SK-N-MC (cell line): ENCODE results near the gene RIN3.

Source experiments
- EZH2 ChIP-seq: fragments of 200-600 bp; sonication (generic); IDR thresholded peaks from one replicate; pipeline ENCODE4 v1.6.1; 2017; ENCODE audit warnings: antibody characterized with exemption
- FOXP2 ChIP-seq: optimal IDR thresholded peaks from 2 replicates; pipeline ENCODE3; 2011; ENCODE audit warnings: mild to moderate bottlenecking, moderate library complexity; ENCODE audit not compliant: insufficient read depth; ENCODE audit errors: extremely low read length, control extremely low read depth
- POLR2AphosphoS5 ChIP-seq: IDR thresholded peaks from 2 replicates; pipeline ENCODE4 v1.6.1; 2012; ENCODE audit warnings: mild to moderate bottlenecking, low read depth, low read length, borderline replicate concordance

GRCh38 chr14:92563765-92564285, 50.2 kb downstream of the RIN3 start:
- TF ChIP-seq POLR2AphosphoS5 (no peak), EZH2 (no peak), FOXP2 (no peak)
